Left kidney (tissue), 2 donors: ENCODE measurements around the gene CASQ1. TPM values are rescaled to one million over a fixed set of nuclear protein-coding genes. Genes with fewer than 3 reads are reported as not detected.

Experiments used
- DNase-seq: peaks from one replicate; pipeline ENCODE4 v3.0.0-alpha.2; 2013
- polyA plus RNA-seq: library from polyadenylated mRNA; unstranded; fragments of 120-200 nt; gene quantifications from one replicate; pipeline ENCODE4 v1.2.1, GENCODE V29; 2013; ENCODE audit not compliant: insufficient read length

Gene CASQ1
- polyA plus RNA-seq, 1 donor, result 0.43 TPM

DNA sequence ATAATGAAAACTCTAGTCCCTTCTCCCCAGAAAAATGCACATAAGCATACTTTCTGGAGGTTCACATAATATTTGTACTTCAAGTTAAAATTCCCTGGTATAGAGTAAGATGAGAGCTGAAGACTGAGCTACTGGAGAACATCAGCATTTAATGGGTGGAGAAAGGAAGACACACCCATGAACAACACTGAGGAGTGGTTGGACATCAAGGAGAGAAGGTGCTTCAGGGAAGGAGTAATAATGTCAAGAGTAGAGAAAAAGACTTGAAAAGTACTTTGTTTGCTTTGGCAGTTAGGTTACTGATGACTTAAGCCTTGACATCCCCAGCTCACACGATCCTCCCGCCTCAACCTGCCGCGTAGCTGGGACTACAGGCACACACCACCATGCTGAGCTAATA, 36.7 kb downstream of the CASQ1 start:
- DNase-seq, result no peak

DNA sequence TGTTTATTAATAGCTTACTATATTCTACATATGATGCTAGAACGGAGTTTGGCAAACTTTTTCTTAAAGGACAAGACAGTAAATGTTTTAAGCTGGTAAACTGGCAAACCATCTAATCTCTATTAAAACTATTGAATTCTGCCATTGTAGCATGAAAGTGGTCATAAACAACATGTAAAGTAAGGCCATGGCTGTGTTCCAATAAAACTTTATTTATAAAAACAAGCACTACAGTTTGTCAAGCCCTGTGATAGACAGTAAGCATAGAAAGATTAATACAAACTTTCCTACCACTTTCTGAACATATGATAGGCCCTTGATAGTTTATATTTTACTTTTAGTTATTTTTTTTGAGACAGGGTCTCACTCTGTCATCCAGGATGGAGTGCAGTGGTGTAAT, 37.2 kb downstream of the CASQ1 start:
- DNase-seq, result no peak

DNA sequence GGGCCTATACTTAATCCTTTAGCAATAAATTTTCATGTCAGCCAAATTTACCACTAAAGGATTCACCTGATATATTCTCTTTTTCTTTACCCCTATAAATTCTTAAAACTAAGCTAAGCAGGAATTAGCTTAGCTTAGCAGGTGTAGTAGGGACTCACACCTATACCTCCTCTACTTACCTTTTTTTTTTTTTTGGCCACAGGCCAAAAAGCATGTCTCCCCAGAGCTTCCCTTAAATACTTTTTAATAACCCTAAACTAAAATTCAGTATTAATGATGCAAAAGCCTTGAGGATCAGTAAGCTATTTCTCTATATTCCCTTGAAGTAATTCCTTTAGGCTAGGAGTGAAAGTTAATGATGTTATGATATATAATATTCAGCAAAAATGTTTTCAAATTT, 38.1 kb downstream of the CASQ1 start:
- no peak for DNase-seq

DNA sequence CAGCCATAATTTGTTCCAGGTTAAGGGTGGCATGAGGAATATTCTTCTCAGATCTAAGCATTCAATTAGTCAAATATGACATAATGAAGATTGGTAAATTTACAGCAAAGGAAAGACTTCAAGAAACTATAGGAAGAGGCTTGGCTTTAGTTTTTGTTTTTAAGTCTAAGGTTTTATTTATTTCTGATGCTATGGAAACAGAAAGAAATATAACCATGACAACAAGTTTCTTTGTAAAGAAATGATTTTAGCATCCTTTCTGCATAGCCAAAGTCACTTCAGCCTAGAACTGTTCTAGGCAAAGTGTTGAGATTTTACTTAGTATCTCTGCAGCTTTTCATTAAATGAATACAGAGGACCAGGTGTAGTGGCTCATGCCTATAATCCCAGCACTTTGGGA, 42.5 kb downstream of the CASQ1 start:
- no peak for DNase-seq

DNA sequence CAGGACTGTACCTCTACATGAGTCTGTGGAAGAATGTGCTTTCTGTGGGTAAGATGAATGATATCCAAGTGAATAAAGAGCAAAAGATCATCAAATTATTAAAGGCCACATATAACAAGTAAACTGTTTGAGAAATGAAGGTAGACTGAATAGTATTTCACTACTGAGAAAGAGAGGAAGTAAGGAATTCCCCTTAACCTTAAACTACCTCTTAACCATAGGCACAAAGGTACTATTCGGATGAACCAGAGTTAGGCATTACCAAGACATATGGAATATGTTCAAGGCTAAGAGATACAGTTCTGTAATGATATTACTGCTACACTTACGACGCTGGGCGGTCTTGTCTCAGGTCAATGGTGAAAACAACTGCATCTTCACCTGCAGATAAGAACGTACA, 46.4 kb downstream of the CASQ1 start:
- no peak for DNase-seq

DNA sequence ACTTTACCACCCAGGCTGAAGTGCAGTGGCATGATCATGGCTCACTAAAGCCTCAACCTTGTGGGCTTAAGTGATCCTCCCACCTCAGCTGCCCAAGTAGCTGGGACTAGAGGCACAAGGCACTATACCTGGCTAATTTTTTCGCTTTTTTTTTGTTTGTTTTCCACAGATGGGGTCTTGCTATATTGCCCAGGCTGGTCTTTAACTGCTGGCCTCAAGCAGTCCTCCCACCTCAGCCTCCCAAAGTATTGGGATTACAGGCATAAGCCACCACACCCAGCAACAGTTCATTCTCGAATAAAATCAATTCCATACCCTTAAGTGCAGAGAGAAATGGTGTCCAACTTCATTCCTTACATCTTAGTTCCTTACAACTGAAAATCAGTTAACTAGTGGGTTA, 47.2 kb downstream of the CASQ1 start:
- DNase-seq, result no peak

DNA sequence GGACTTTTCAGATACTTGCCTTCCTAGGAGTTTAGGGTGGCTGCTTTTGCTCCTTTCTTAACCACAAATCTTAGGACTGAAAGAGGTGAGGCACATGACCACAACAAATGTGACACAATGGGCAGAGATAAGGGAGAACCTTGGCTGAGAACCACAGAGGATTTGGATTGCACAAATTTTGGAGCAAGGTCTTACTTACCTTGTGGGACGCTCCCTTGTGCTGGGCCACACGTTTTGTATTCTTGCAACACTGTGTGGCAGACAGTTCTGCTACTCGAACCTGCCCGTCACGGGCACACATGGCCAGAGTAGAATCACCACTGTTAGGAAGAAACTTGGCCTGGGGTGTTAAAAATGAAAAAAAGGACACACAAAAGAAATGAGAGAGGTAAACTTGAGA, 48.0 kb downstream of the CASQ1 start:
- no peak for DNase-seq

DNA sequence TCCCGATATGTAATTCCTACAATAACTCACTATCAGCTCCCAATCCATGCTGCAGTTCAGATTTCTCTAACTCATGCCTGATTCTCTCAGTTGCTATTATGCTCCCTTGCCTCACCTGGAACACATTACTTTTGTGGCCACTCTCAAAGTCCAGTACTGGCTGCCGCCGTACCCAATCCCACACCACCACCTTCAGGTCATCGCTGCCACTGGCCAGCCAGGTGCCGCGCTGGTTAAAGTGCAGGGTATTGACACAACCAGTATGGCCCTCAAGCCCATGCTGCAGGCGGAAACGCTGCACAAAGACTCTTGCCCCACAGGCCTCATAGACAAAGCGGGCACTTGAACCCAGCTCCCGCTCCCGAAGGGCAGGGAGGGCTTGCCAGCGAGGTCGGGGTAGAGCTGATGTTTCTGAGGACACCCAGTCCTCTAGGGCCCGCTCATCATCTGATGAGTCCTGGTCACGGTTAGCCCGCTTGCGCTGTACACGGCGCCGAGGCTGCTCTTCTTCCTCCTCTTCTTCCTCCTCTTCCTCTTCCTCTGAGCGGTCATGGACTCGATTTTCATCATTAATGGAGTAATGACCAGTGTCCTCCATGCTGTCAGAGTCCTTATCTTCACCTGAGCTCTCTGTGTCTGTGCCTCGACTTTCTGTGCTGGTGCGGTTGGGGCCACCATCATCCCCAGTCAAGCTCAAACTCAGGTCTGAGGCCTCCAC, 49.4 kb downstream of the CASQ1 start:
- no peak for DNase-seq

DNA sequence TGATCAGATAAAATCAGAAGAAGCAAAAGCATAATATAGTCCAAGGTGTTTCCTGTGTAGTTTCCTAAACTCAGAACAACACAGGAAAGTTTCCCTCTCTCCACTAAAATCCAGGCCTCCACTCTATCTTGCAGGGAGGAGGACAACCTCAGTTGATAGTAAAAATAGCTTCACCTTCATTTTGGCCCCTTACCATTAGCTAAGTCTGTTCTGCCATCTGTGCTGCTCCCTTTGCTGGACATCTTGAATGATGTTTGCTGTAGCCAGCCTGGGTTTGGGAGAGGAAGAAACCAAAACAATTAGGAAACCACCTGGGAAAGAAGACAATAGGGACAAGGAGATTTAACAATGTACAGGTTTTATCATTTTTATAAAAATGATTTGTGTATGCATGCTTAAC, 53.4 kb downstream of the CASQ1 start:
- DNase-seq, result no peak

DNA sequence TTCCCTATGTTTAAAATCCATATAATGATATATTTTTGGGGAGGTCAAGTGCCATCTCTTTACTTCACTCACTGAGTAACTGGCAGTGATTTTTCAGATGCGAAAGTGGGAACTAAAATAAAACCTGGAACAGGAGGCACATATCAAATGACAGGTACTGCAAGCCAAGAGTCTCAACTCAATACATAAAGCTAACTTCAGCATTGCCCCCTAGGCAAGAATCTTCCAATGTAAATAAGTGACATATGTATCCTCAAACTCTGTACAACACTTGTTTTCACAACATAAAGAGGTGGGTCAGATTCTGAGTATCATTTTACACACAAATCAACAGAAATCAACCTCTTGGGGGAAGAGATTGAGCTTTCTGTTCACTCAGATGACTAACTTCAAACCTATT, 53.8 kb downstream of the CASQ1 start:
- no peak for DNase-seq

DNA sequence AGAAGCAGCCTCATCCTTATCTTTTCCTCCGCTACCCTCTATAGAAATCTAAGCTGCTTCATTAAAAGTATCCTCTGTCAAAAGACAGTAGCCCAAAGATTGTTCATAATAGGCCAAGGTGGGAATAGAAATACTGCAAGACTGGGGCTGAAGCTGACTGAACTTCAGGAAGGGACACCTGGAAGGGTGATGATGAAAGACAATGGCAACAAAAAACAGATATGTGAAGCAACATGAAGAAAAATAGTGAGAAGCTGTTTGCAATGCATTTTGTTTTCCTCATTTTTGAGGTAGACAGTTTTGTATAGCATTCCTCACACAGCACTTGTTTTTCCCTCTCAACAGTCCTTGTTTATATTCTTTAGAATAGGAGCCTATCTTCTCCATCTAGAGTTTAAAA, 55.1 kb downstream of the CASQ1 start:
- no peak for DNase-seq

DNA sequence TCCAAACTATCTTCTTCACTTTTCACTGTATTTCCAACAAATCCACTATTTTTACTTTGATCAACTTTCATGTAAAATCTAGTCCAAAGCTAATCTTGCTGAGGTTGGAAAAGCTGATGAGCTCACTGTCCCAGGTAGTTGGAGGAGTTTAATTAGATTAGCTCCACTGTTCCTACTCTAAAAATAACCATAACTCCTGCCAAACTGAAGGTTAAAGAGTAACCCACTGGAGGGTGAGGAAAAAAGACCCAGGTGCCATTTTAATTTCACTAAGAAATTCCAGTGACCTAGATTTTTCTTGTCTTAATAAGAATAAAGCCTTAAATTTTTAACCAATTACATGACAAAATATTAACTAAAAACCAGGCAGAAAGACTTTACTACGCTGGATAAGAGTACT, 56.7 kb downstream of the CASQ1 start:
- no peak for DNase-seq

DNA sequence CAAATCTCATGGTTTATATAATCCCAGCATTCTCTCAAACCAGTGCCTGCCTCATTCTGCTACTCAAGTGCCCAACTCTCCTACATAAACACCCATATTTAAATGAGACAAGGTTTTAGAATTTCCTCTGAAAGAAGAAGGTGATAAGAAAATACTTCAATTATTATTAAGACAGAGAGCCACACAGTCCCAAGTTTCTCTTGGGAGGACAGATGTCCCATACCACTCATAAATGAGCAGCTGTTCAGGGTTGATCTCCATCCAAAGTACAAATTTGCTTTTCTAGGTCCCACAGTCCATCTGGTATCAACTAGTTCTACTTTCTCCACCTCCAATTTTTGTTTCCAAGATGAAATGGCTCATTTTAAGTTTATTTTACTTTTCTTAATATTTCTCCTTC, 60.6 kb downstream of the CASQ1 start:
- DNase-seq, result no peak

Other genes with a start within 250 kb of the CASQ1 start
- gene IGSF9, start 245.0 kb upstream of the CASQ1 start, polyA plus RNA-seq, result 15.6 TPM
- not detected for gene SLAMF9, start 236.3 kb upstream of the CASQ1 start, polyA plus RNA-seq
- gene PIGM, start 158.6 kb upstream of the CASQ1 start, polyA plus RNA-seq, result 15.6 TPM
- 22.2 TPM for gene KCNJ10, start 120.4 kb upstream of the CASQ1 start, polyA plus RNA-seq
- 0.12 TPM for gene KCNJ9, start 109.0 kb upstream of the CASQ1 start, polyA plus RNA-seq
- gene IGSF8, start 92.0 kb upstream of the CASQ1 start, polyA plus RNA-seq, result 23.2 TPM
- 5.8 TPM for gene ATP1A2, start 74.8 kb upstream of the CASQ1 start, polyA plus RNA-seq
- 0.15 TPM for gene ATP1A4, start 39.0 kb upstream of the CASQ1 start, polyA plus RNA-seq
- 98.5 TPM for gene PEA15, start 14.8 kb downstream of the CASQ1 start, polyA plus RNA-seq
- 285 TPM for gene DCAF8, start 72.0 kb downstream of the CASQ1 start, polyA plus RNA-seq
- 87.4 TPM for gene PEX19, start 94.6 kb downstream of the CASQ1 start, polyA plus RNA-seq
- gene COPA, start 152.7 kb downstream of the CASQ1 start, polyA plus RNA-seq, result 177 TPM
- 161 TPM for gene NCSTN, start 152.8 kb downstream of the CASQ1 start, polyA plus RNA-seq
- 0.22 TPM for gene NHLH1, start 176.5 kb downstream of the CASQ1 start, polyA plus RNA-seq
- 39.3 TPM for gene VANGL2, start 210.0 kb downstream of the CASQ1 start, polyA plus RNA-seq